ENCODE results near the gene APBB3.

APBB3 gene

DNA sequence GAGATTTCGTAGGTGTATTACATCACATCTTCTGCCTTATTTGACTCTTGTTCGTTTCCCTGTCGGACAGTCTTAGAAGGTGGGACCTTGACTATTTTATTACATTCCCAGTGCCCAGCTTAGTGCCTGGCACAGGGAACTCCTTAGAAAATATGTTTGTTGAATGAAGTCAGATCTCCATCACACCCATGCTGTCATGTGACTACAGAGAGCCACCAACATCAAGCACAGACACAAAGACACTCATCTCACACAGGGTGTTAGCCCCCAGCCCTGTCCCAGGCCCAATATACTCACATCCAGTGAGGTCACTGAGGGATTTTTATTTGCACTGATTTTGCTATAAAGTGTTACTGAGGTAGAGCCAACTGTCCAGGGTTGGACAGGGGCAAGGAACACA lies 6.4 kb downstream of the APBB3 start:
- no peak for TF ChIP-seq CTCF (IDR thresholded peaks at IDR 0.05; ENCODE audit: low read depth, low read length, missing control alignments)
- peak overlapping the region; percentile 69; the same call in 1 of the 2 replicates for H3K4me3 ChIP-seq (replicated peaks; ENCODE audit: low read depth, low read length)

GRCh38 chr5:140557136-140557805 lies 7.1 kb downstream of the APBB3 start, which contains the start of gene SRA1:
TSS of gene SRA1 (minus strand) at chr5:140557473. CDS start at chr5:140557452, 21 bp downstream.
- no peak for TF ChIP-seq CTCF (IDR thresholded peaks at IDR 0.05; ENCODE audit: low read depth, low read length, missing control alignments)
- peak within 1 kb of the TSS; percentile 69 for H3K4me3 ChIP-seq (replicated peaks; ENCODE audit: low read depth, low read length)
- peak; percentile 65 for DNase-seq (ENCODE audit: extremely low read depth, low read depth)

More for the DNA sequence above, 6.4 kb downstream of the APBB3 start:
- no peak for DNase-seq (ENCODE audit: extremely low read depth, low read depth)

GRCh38 chr5:140556438-140556837 lies 8.0 kb downstream of the APBB3 start:
- peak overlapping the region; percentile 69 for H3K4me3 ChIP-seq (replicated peaks; ENCODE audit: low read depth, low read length)
- DNase-seq (ENCODE audit: extremely low read depth, low read depth) = no peak
- TF ChIP-seq CTCF (IDR thresholded peaks at IDR 0.05; ENCODE audit: low read depth, low read length, missing control alignments) = no peak

DNA sequence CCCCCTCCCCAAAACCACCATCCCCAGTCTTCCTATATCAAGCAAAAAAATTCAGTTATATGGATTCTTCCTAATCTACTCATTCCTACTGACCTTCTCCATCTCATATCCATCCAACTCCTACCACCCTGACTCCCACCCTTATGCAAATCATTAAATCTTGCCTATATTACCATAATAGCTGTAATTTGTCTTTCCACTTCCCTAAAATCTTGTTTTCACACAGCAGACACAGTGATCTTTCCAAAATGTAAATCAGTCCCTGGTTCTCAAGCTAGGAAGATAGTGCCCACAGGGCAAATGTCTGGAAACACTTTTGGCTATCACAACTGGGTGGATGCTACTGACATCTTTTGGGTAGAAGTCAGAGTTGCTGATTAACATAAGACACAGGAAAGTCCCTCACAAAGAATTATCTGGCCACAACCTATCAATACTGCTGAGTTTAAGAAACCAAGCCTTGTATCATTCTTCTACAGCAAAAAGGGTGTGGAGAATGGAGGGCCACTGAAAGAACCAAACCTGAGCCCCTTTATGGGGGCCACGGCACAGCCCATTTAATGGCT lies 8.6 kb downstream of the APBB3 start:
- no peak for TF ChIP-seq CTCF (IDR thresholded peaks at IDR 0.05; ENCODE audit: low read depth, low read length, missing control alignments)
- DNase-seq (ENCODE audit: extremely low read depth, low read depth) = no peak
- peak overlapping the region; percentile 69 for H3K4me3 ChIP-seq (replicated peaks; ENCODE audit: low read depth, low read length)

GRCh38 chr5:140554454-140554853 lies 9.9 kb downstream of the APBB3 start:
- DNase-seq (ENCODE audit: extremely low read depth, low read depth) = no peak
- TF ChIP-seq CTCF (IDR thresholded peaks at IDR 0.05; ENCODE audit: low read depth, low read length, missing control alignments) = no peak
- no peak overlapping the region for H3K4me3 ChIP-seq (replicated peaks; ENCODE audit: low read depth, low read length)

DNA sequence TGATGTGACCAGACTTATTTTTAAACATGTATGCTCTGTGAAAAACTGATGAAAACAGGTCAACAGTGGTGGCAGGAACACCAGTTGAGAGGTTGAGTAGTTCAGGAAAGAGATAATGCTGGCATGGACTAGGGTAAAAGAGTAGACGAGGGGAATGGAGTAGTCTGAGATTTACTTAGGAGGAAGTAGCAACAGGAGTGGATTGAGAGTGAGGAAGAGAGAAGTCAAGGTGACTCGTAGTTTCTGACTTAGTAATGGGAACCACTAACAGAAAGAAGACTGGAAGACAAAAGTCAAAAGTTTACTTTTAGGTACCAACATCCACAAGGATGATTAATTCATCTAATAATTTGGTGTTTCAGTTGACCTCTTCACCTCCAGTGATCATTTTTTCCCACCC lies 10.7 kb downstream of the APBB3 start:
- TF ChIP-seq CTCF (IDR thresholded peaks at IDR 0.05; ENCODE audit: low read depth, low read length, missing control alignments) = no peak

More for the DNA sequence above, 10.7 kb downstream of the APBB3 start:
- no peak overlapping the region for H3K4me3 ChIP-seq (replicated peaks; ENCODE audit: low read depth, low read length)
- DNase-seq (ENCODE audit: extremely low read depth, low read depth) = no peak

Measured in HFF-Myc (cell line).